ENCODE data around the gene MEOX2. TPM values are rescaled to one million over a fixed set of nuclear protein-coding genes. Genes with fewer than 3 reads are reported as not detected.

Gene MEOX2
- total and polyA plus RNA-seq, 2 experiments from 2014 or later, result not detected

- TF ChIP-seq EZH2phosphoT487 (IDR thresholded peaks at IDR 0.05; ENCODE audit: insufficient read depth, low read depth) (no peak), EZH2 (IDR thresholded peaks at IDR 0.05; ENCODE audit: insufficient read depth, poor library complexity, severe bottlenecking) (no peak)
- Histone ChIP-seq H3K27ac (no peak overlapping the region), H3K4me1 (ENCODE audit: insufficient read depth) (no peaks in the 10 kb centered on the region), H3K4me2 (ENCODE audit: unreplicated experiment) (no peak overlapping the region), H3K27me3 (replicated peaks; ENCODE audit: insufficient read depth) (no peaks in the 10 kb centered on the region), H4K20me1 (ENCODE audit: insufficient read depth) (no peaks in the 10 kb centered on the region), H3K36me3 (ENCODE audit: low read depth) (no peaks in the 10 kb centered on the region), H3K9me3 (ENCODE audit: low read depth) (no peaks in the 10 kb centered on the region), H3K9me2 (ENCODE audit: insufficient read depth) (no peaks in the 10 kb centered on the region), H2AFZ (no peak overlapping the region), H3F3A (ENCODE audit: insufficient read depth) (no peaks in the 10 kb centered on the region), H3K79me2 (ENCODE audit: insufficient read depth) (no peaks in the 10 kb centered on the region), H3K4me3 (no peak overlapping the region), H3K9ac (no peak overlapping the region)
- WGBS, 2 experiments (ENCODE audit: low coverage in 1 of 2, low lambda C conversion rate in 2 of 2, missing lambda C conversion rate in 2 of 2), result 66 to 71% methylated on average over 3 of the region's 3 CpGs
- no peak for DNase-seq
- in situ Hi-C loops (cut with MboI), result no loop called here
Measured at GRCh38 chr7:15606561-15606960, 79.9 kb downstream of the MEOX2 start.

DNA sequence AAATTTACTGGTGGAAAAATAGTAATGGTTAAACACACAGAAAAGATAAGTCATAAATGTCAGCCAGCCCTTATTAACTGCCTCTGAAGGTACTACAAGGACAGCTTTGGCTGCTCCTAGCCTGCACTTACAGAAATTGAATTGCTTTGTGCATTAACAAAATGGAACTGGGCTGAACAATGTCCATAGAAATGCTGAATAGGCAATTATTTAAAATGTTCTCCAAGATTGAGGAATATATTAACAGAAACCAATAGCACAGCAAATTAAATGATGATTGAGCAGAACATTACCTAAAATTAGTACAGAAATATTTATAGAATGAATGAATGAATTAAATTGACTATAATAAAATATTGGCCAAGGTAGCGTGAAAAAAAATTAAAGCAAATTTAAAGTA is 82.3 kb downstream of the MEOX2 start:
- no peaks in the 10 kb centered on the region for H3F3A ChIP-seq (ENCODE audit: insufficient read depth)
- no peaks in the 10 kb centered on the region for H3K9me2 ChIP-seq (ENCODE audit: insufficient read depth)
- H3K36me3 ChIP-seq (ENCODE audit: low read depth), result no peaks in the 10 kb centered on the region
- H3K27ac ChIP-seq, result no peak overlapping the region
- H3K4me3 ChIP-seq, result no peak overlapping the region
- H3K9ac ChIP-seq, result no peak overlapping the region
- H2AFZ ChIP-seq, result no peak overlapping the region
- no peaks in the 10 kb centered on the region for H3K79me2 ChIP-seq (ENCODE audit: insufficient read depth)
- WGBS, 2 experiments (ENCODE audit: low coverage in 1 of 2, low lambda C conversion rate in 2 of 2, missing lambda C conversion rate in 2 of 2), result 93 to 100% methylated on average over 1 of the region's 1 CpG
- DNase-seq, result no peak
- TF ChIP-seq EZH2 (IDR thresholded peaks at IDR 0.05; ENCODE audit: insufficient read depth, poor library complexity, severe bottlenecking) (no peak), EZH2phosphoT487 (IDR thresholded peaks at IDR 0.05; ENCODE audit: insufficient read depth, low read depth) (no peak)
- H3K27me3 ChIP-seq (replicated peaks; ENCODE audit: insufficient read depth), result no peaks in the 10 kb centered on the region
- in situ Hi-C loops (cut with MboI), result no loop called here
- H3K4me2 ChIP-seq (ENCODE audit: unreplicated experiment), result no peak overlapping the region
- H4K20me1 ChIP-seq (ENCODE audit: insufficient read depth), result no peaks in the 10 kb centered on the region
- no peaks in the 10 kb centered on the region for H3K9me3 ChIP-seq (ENCODE audit: low read depth)
- no peaks in the 10 kb centered on the region for H3K4me1 ChIP-seq (ENCODE audit: insufficient read depth)

GRCh38 chr7:15603124-15603523 is 83.4 kb downstream of the MEOX2 start:
- TF ChIP-seq EZH2phosphoT487 (IDR thresholded peaks at IDR 0.05; ENCODE audit: insufficient read depth, low read depth), result no peak
- TF ChIP-seq EZH2 (IDR thresholded peaks at IDR 0.05; ENCODE audit: insufficient read depth, poor library complexity, severe bottlenecking), result no peak
- 38 to 48% methylated on average over 2 of the region's 2 CpGs for WGBS, 2 experiments (ENCODE audit: low coverage in 1 of 2, low lambda C conversion rate in 2 of 2, missing lambda C conversion rate in 2 of 2)
- no peak overlapping the region for H2AFZ ChIP-seq

DNA sequence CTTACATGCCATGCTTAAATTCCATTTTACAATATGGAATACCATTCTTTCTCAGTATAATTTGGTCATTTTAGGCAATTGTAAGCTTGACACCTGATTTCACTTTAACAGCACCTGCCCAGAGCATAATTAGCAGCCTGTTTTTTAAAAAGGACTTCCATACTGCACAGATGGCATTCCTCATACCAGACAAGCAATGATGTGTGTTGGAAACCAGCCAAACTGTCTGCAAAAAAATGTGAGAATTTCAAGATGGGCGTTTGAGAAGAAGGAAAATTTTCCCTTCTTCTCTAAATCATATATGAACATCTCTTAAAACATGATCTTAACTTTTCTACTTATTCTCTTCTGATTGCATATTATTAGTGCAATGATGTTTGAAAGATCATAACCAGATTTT is 84.2 kb downstream of the MEOX2 start:
- Histone ChIP-seq H3K9me3 (ENCODE audit: low read depth) (no peaks in the 10 kb centered on the region), H3K79me2 (ENCODE audit: insufficient read depth) (no peaks in the 10 kb centered on the region), H3F3A (ENCODE audit: insufficient read depth) (no peaks in the 10 kb centered on the region), H2AFZ (no peak overlapping the region), H3K4me2 (ENCODE audit: unreplicated experiment) (no peak overlapping the region), H4K20me1 (ENCODE audit: insufficient read depth) (no peaks in the 10 kb centered on the region), H3K9ac (no peak overlapping the region), H3K36me3 (ENCODE audit: low read depth) (no peaks in the 10 kb centered on the region), H3K4me3 (no peak overlapping the region), H3K9me2 (ENCODE audit: insufficient read depth) (no peaks in the 10 kb centered on the region), H3K27ac (no peak overlapping the region), H3K27me3 (replicated peaks; ENCODE audit: insufficient read depth) (no peaks in the 10 kb centered on the region), H3K4me1 (ENCODE audit: insufficient read depth) (no peaks in the 10 kb centered on the region)
- in situ Hi-C loops (cut with MboI), result no loop called here
- no peak for DNase-seq
- WGBS, 2 experiments (ENCODE audit: low coverage in 1 of 2, low lambda C conversion rate in 2 of 2, missing lambda C conversion rate in 2 of 2), result 36 to 40% methylated on average over 1 of the region's 1 CpG
- TF ChIP-seq EZH2phosphoT487 (IDR thresholded peaks at IDR 0.05; ENCODE audit: insufficient read depth, low read depth) (no peak), EZH2 (IDR thresholded peaks at IDR 0.05; ENCODE audit: insufficient read depth, poor library complexity, severe bottlenecking) (no peak)

More at GRCh38 chr7:15603124-15603523, 83.4 kb downstream of the MEOX2 start:
- Histone ChIP-seq H3K36me3 (ENCODE audit: low read depth) (no peaks in the 10 kb centered on the region), H3K9me2 (ENCODE audit: insufficient read depth) (no peaks in the 10 kb centered on the region), H3K4me3 (no peak overlapping the region), H3K4me1 (ENCODE audit: insufficient read depth) (no peaks in the 10 kb centered on the region), H3K9me3 (ENCODE audit: low read depth) (no peaks in the 10 kb centered on the region), H3F3A (ENCODE audit: insufficient read depth) (no peaks in the 10 kb centered on the region), H4K20me1 (ENCODE audit: insufficient read depth) (no peaks in the 10 kb centered on the region), H3K79me2 (ENCODE audit: insufficient read depth) (no peaks in the 10 kb centered on the region), H3K27ac (no peak overlapping the region), H3K4me2 (ENCODE audit: unreplicated experiment) (no peak overlapping the region), H3K9ac (no peak overlapping the region), H3K27me3 (replicated peaks; ENCODE audit: insufficient read depth) (no peaks in the 10 kb centered on the region)
- in situ Hi-C loops (cut with MboI), result no loop called here
- peak; percentile 2 for DNase-seq

DNA sequence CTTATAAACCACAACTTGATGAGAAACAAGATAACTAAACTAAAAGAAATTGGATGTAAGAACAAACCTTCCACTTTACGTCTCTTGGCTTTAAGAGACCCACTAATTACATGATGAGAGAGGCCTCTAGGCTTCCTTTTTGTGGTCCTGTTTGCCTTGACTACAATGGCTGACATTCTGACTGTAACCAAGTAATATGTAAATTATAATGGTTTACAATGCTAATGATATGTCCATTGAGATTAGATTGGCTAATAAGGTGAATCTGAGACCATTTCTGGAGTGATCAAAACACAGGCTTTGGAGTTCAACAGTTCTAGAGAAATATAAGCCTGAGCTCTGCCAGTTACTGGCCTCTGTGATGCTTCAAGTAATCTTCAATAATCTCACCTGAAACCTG is 85.3 kb downstream of the MEOX2 start:
- Histone ChIP-seq H4K20me1 (ENCODE audit: insufficient read depth) (no peaks in the 10 kb centered on the region), H3K4me3 (no peak overlapping the region), H2AFZ (no peak overlapping the region), H3K9ac (no peak overlapping the region), H3K27me3 (replicated peaks; ENCODE audit: insufficient read depth) (no peaks in the 10 kb centered on the region), H3K9me2 (ENCODE audit: insufficient read depth) (no peaks in the 10 kb centered on the region), H3K36me3 (ENCODE audit: low read depth) (no peaks in the 10 kb centered on the region), H3K4me2 (ENCODE audit: unreplicated experiment) (no peak overlapping the region), H3K27ac (no peak overlapping the region), H3F3A (ENCODE audit: insufficient read depth) (no peaks in the 10 kb centered on the region), H3K9me3 (ENCODE audit: low read depth) (no peaks in the 10 kb centered on the region), H3K4me1 (ENCODE audit: insufficient read depth) (no peaks in the 10 kb centered on the region), H3K79me2 (ENCODE audit: insufficient read depth) (no peaks in the 10 kb centered on the region)
- WGBS, 2 experiments (ENCODE audit: low coverage in 1 of 2, low lambda C conversion rate in 2 of 2, missing lambda C conversion rate in 2 of 2), result 38 to 39% methylated on average over 1 of the region's 1 CpG
- TF ChIP-seq EZH2phosphoT487 (IDR thresholded peaks at IDR 0.05; ENCODE audit: insufficient read depth, low read depth), result no peak
- TF ChIP-seq EZH2 (IDR thresholded peaks at IDR 0.05; ENCODE audit: insufficient read depth, poor library complexity, severe bottlenecking), result no peak
- no peak for DNase-seq
- in situ Hi-C loops (cut with MboI), result no loop called here
